HCT116 (cell line): ENCODE results near the gene GPR22. TPM values are rescaled to one million over a fixed set of nuclear protein-coding genes. Genes with fewer than 3 reads are reported as not detected.

Experiments used
- ATAC-seq: fragments of 200-7000 bp; cut with Tn5 transposase; 2 replicates; pipeline ENCODE4 v1.9.1; 2020; ENCODE audit warnings: mild to moderate bottlenecking, moderate library complexity
- BruUV-seq: library from RNA; stranded (reverse); fragments of 400-500 nt; replicated peaks from 2 replicates; lab custom pipeline; 2021; lab: Mats Ljungman, UMichigan
- CTCF ChIA-PET: fragments of 300-600 bp; sonication (Branson Sonifier 250); formaldehyde crosslinking; loops from one replicate; lab custom pipeline; 2021; ENCODE audit warnings: antibody characterized with exemption; lab: Charles Lee
- POLR2A ChIA-PET: fragments of 300-600, 350-600 bp; sonication (Branson Sonifier 250); formaldehyde crosslinking; loops from one replicate; lab custom pipeline; 2021; ENCODE audit warnings: antibody characterized with exemption; lab: Charles Lee
- RAD21 ChIA-PET, 2 experiments: fragments of 300-600 bp; sonication (Branson Sonifier 250); formaldehyde crosslinking; loops; one replicate each; lab custom pipeline; 2023; ENCODE audit warnings: low total read pairs in 2 of 2; ENCODE audit not compliant: uncharacterized antibody in 2 of 2, unreplicated experiment in 2 of 2, low non-redundant PET in 1 of 2; lab: Charles Lee
- DNase-seq: peaks from one replicate; pipeline ENCODE4 v3.0.0-alpha.2; 2010; ENCODE audit warnings: low read depth, low spot score
- H2AFZ ChIP-seq: fragments of 200-600 bp; shearing (Covaris generic), sonication (generic); 2 replicates; pipeline ENCODE4 v1.6.1; 2017; ENCODE audit warnings: low read depth, mixed run types, mixed read lengths, antibody characterized with exemption, low read length; ENCODE audit not compliant: poor library complexity, severe bottlenecking
- H3K27ac ChIP-seq: 2 replicates; pipeline ENCODE4 v1.5.1; 2012; ENCODE audit warnings: low read depth, low read length
- H3K27me3 ChIP-seq: fragments of 200-600 bp; sonication (generic); 2 replicates; pipeline ENCODE4 v1.6.1; 2016; ENCODE audit warnings: mixed run types, low read length, mixed read lengths; ENCODE audit not compliant: insufficient read depth
- H3K36me3 ChIP-seq, 2 experiments: fragments of 200-500 bp in 1 of 2; fragments of 200-600 bp in 1 of 2; sonication (Bioruptor generic) in 1 of 2; sonication (generic) in 1 of 2; 2 replicates each; pipeline versions ENCODE4 v1.5.1 to v1.6.1; 2014 to 2016; ENCODE audit warnings: low read length in 2 of 2, inconsistent platforms in 1 of 2, mixed read lengths in 1 of 2, mixed run types in 1 of 2; ENCODE audit not compliant: insufficient read depth in 2 of 2, control insufficient read depth in 1 of 2
- H3K4me1 ChIP-seq, 2 experiments: fragments of 200-600 bp in 1 of 2; sonication (generic) in 1 of 2; 2 replicates each; pipeline versions ENCODE4 v1.5.1 to v1.6.1; 2012 to 2017; ENCODE audit warnings: low read length in 2 of 2, inconsistent platforms in 1 of 2, mild to moderate bottlenecking in 1 of 2, mixed read lengths in 1 of 2, mixed run types in 1 of 2, moderate library complexity in 1 of 2; ENCODE audit not compliant: insufficient read depth in 2 of 2, control insufficient read depth in 1 of 2
- H3K4me2 ChIP-seq: fragments of 200-600 bp; sonication (generic); 2 replicates; pipeline ENCODE4 v1.6.1; 2017; ENCODE audit warnings: mixed run types, low read length, mixed read lengths
- H3K4me3 ChIP-seq, 2 experiments: fragments of 200-600 bp in 1 of 2; sonication (generic) in 1 of 2; replicated peaks in 1 of 2; 2 replicates each; pipeline ENCODE4 v1.5.1; 2011 to 2016; ENCODE audit warnings: low read length in 2 of 2, control low read depth in 1 of 2, low read depth in 1 of 2, mild to moderate bottlenecking in 1 of 2, mixed read lengths in 1 of 2, mixed run types in 1 of 2
- H3K79me2 ChIP-seq: fragments of 200-600 bp; sonication (generic); 2 replicates; pipeline ENCODE4 v1.6.1; 2017; ENCODE audit warnings: mild to moderate bottlenecking, mixed run types, low read length, moderate library complexity, mixed read lengths; ENCODE audit not compliant: insufficient read depth
- H3K9ac ChIP-seq: fragments of 200-600 bp; sonication (generic); 2 replicates; pipeline ENCODE4 v1.6.1; 2016; ENCODE audit warnings: low read length, mixed read lengths
- H3K9me2 ChIP-seq: fragments of 200-600 bp; sonication (generic), shearing (Covaris generic); 2 replicates; pipeline ENCODE4 v1.6.1; 2017; ENCODE audit warnings: mixed run types, mild to moderate bottlenecking, moderate library complexity; ENCODE audit not compliant: insufficient read depth
- H3K9me3 ChIP-seq, 2 experiments: fragments of 200-500 bp in 1 of 2; fragments of 200-600 bp in 1 of 2; sonication (Bioruptor generic) in 1 of 2; sonication (generic) in 1 of 2; 2 replicates each; pipeline ENCODE4 v1.6.1; 2014 to 2017; ENCODE audit warnings: low read length in 2 of 2, mixed read lengths in 2 of 2, inconsistent platforms in 1 of 2, low read depth in 1 of 2, mild to moderate bottlenecking in 1 of 2, mixed run types in 1 of 2, moderate library complexity in 1 of 2; ENCODE audit not compliant: control insufficient read depth in 1 of 2, insufficient read depth in 1 of 2
- H4K20me1 ChIP-seq: fragments of 200-600 bp; sonication (generic), shearing (Covaris generic); 2 replicates; pipeline ENCODE4 v1.6.1; 2017; ENCODE audit warnings: mixed run types, mild to moderate bottlenecking, moderate library complexity; ENCODE audit not compliant: insufficient read depth
- CBX3 ChIP-seq: IDR thresholded peaks from 2 replicates; pipeline ENCODE4 v1.6.1; 2012; ENCODE audit warnings: low read depth
- EGR1 ChIP-seq: IDR thresholded peaks from 2 replicates; pipeline ENCODE4 v1.6.1; 2012; ENCODE audit warnings: low read depth
- ELF1 ChIP-seq: IDR thresholded peaks from 2 replicates; pipeline ENCODE4 v1.6.1; 2012; ENCODE audit warnings: low read depth, borderline replicate concordance
- JUND ChIP-seq: IDR thresholded peaks from 2 replicates; pipeline ENCODE4 v1.6.1; 2012
- POLR2A ChIP-seq: IDR thresholded peaks from 2 replicates; pipeline ENCODE4 v1.7.0; 2011; ENCODE audit warnings: borderline replicate concordance; ENCODE audit not compliant: insufficient read depth, insufficient read length; ENCODE audit errors: extremely low read depth
- SRF ChIP-seq: IDR thresholded peaks from 2 replicates; pipeline ENCODE4 v1.6.1; 2012; ENCODE audit warnings: low read depth
- TCF7L2 ChIP-seq: IDR thresholded peaks from 2 replicates; pipeline ENCODE4 v1.7.0; 2011; ENCODE audit warnings: borderline replicate concordance, inconsistent platforms; ENCODE audit not compliant: insufficient read depth, insufficient read length; ENCODE audit errors: extremely low read depth
- YY1 ChIP-seq: IDR thresholded peaks from 2 replicates; pipeline ENCODE4 v1.6.1; 2011; ENCODE audit warnings: low read length, low read depth, moderate library complexity, mild to moderate bottlenecking; ENCODE audit not compliant: insufficient replicate concordance; ENCODE audit errors: extremely low read depth
- ZBTB33 ChIP-seq: IDR thresholded peaks from 2 replicates; pipeline ENCODE4 v1.6.1; 2011; ENCODE audit warnings: mild to moderate bottlenecking, low read length, moderate library complexity; ENCODE audit not compliant: insufficient replicate concordance; ENCODE audit errors: extremely low read depth
- intact Hi-C: fragments of 100-400 bp; cut with micrococcal nuclease; formaldehyde crosslinking; loops from 2 replicates; pipeline ENCODE4 v1.10.0; 2022
- total RNA-seq: library from RNA; stranded (reverse); gene quantifications from one replicate; pipeline ENCODE4 v1.2.1, GENCODE V29; 2021; ENCODE audit not compliant: unreplicated experiment
- TF ChIP-seq, protein P1 (sequence below): IDR thresholded peaks from 2 replicates; pipeline ENCODE4 v1.6.1; 2012

The GPR22 gene
- total RNA-seq, 1 experiment from 2014 or later = not detected

DNA sequence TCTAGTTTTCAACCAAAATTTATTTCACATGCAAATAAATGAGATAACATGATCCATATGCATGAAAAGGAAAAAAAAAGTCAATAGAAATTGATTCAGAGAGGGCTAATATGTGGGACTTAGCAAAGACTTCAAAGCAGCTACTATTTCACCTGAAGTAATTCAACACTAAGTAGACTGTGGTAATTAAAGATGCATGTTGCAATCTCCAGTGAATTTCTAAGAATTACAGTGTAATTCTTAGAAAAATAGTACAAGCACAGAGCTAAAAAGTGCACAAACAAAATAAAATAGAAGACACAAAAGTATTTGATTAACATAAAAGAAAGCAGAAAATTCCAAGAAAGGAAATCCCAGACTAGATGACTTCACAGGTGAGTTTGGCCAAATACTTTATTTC is 25.7 kb downstream of the GPR22 start:
- Histone ChIP-seq H3K36me3 (no peaks in the 10 kb centered on the region), H3K4me1 (no peaks in the 10 kb centered on the region), H3K9me2 (no peaks in the 10 kb centered on the region), H3K4me3 (no peak overlapping the region), H3K79me2 (peaks cover 8% of the 10 kb centered on the region; the same call in 1 of the 2 replicates), H3K9me3 (no peaks in the 10 kb centered on the region), H4K20me1 (no peaks in the 10 kb centered on the region), H2AFZ (no peak overlapping the region), H3K27ac (no peak overlapping the region), H3K9ac (no peak overlapping the region), H3K27me3 (no peaks in the 10 kb centered on the region), H3K4me2 (no peak overlapping the region)
- POLR2A ChIA-PET = no interaction called here
- intact Hi-C loops = no loop called here
- BruUV-seq = no TSS peak
- TF ChIP-seq TCF7L2 (no peak), EGR1 (no peak), YY1 (no peak), ZBTB33 (no peak), SRF (no peak), JUND (no peak), POLR2A (no peak), ELF1 (no peak), CBX3 (no peak)
- TF ChIP-seq, protein P1, sequence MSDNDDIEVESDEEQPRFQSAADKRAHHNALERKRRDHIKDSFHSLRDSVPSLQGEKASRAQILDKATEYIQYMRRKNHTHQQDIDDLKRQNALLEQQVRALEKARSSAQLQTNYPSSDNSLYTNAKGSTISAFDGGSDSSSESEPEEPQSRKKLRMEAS = no peak
- DNase-seq (no peak), ATAC-seq (no peak)
- RAD21 ChIA-PET = no interaction called here
- CTCF ChIA-PET = no interaction called here
